GM12801 (cell line): ENCODE results near the gene UXT.

Source experiments
- CTCF ChIP-seq: IDR thresholded peaks from one replicate; pipeline ENCODE4 v1.5.1; 2011; ENCODE audit warnings: control low read depth; ENCODE audit not compliant: insufficient read length; ENCODE audit errors: extremely low read depth

Gene UXT

GRCh38 chrX:47632666-47633065 lies 26.3 kb downstream of the UXT start:
- TF ChIP-seq CTCF = no peak

GRCh38 chrX:47631676-47632075 lies 27.3 kb downstream of the UXT start:
- no peak for TF ChIP-seq CTCF

GRCh38 chrX:47629419-47630200 lies 29.4 kb downstream of the UXT start, which contains the start of gene CFP:
CFP (minus strand) TSS chrX:47629930; CDS start chrX:47629844, 86 bp downstream.
- TF ChIP-seq CTCF = no peak

- TF ChIP-seq CTCF = no peak
These were observed 30.0 kb downstream of the UXT start for GRCh38 chrX:47628982-47629381.

- no peak for TF ChIP-seq CTCF
These were observed 33.6 kb downstream of the UXT start for GRCh38 chrX:47625365-47625764.

GRCh38 chrX:47623540-47624027 lies 35.4 kb downstream of the UXT start:
- no peak for TF ChIP-seq CTCF

GRCh38 chrX:47621851-47622250 lies 37.1 kb downstream of the UXT start:
- no peak for TF ChIP-seq CTCF
